ENCODE data around the gene SH3BGRL2.

- no peak for TF ChIP-seq CTCF (IDR thresholded peaks at IDR 0.05)
- TF ChIP-seq POLR2A (IDR thresholded peaks at IDR 0.05) = no peak
Measured at GRCh38 chr6:79733388-79733787, 102.3 kb downstream of the SH3BGRL2 start.
